DND-41 (cell line): Measurements from ENCODE around the gene EHD1.

Experiments
- ATAC-seq: fragments of 200-7000 bp; cut with Tn5 transposase; 3 replicates; pipeline ENCODE4 v1.9.1; 2021; ENCODE audit warnings: low read depth; ENCODE audit not compliant: insufficient read depth
- DNase-seq: peaks from one replicate; pipeline ENCODE4 v3.0.0-alpha.2; 2020
- H2AFZ ChIP-seq: 2 replicates; pipeline ENCODE4 v1.6.0; 2012; ENCODE audit warnings: low read depth, low read length
- H3K27ac ChIP-seq: 2 replicates; pipeline ENCODE4 v1.5.1; 2012; ENCODE audit warnings: low read length, inconsistent platforms
- H3K27me3 ChIP-seq: fragments of 200-600 bp; sonication (generic); 2 replicates; pipeline ENCODE4 v1.6.0; 2012; ENCODE audit warnings: low read length, mild to moderate bottlenecking, inconsistent platforms; ENCODE audit not compliant: insufficient read depth, poor library complexity
- H3K36me3 ChIP-seq: 2 replicates; pipeline ENCODE4 v1.5.1; 2012; ENCODE audit warnings: low read length, inconsistent platforms; ENCODE audit not compliant: insufficient read depth
- H3K4me1 ChIP-seq: 2 replicates; pipeline ENCODE4 v1.5.1; 2012; ENCODE audit warnings: mild to moderate bottlenecking, low read length; ENCODE audit not compliant: insufficient read depth
- H3K4me2 ChIP-seq: 2 replicates; pipeline ENCODE4 v1.6.0; 2012; ENCODE audit warnings: mild to moderate bottlenecking, moderate library complexity, low read length, inconsistent platforms; ENCODE audit not compliant: insufficient read depth
- H3K4me3 ChIP-seq, 2 experiments: fragments of 200-600 bp in 1 of 2; shearing (Covaris generic) in 1 of 2; 2 replicates each; pipeline ENCODE4 v1.5.1; 2012 to 2016; ENCODE audit warnings: inconsistent platforms in 2 of 2, low read length in 2 of 2, mild to moderate bottlenecking in 2 of 2, low read depth in 1 of 2, moderate library complexity in 1 of 2
- H3K79me2 ChIP-seq: 2 replicates; pipeline ENCODE4 v1.6.0; 2012; ENCODE audit warnings: low read length, inconsistent platforms; ENCODE audit not compliant: insufficient read depth
- H3K9ac ChIP-seq: 2 replicates; pipeline ENCODE4 v1.6.0; 2012; ENCODE audit warnings: low read depth, mild to moderate bottlenecking, inconsistent platforms, low read length, moderate library complexity
- H3K9me3 ChIP-seq: 2 replicates; pipeline ENCODE4 v1.5.1; 2012; ENCODE audit warnings: low read length, moderate library complexity, mild to moderate bottlenecking, inconsistent platforms; ENCODE audit not compliant: insufficient read depth, severe bottlenecking
- H4K20me1 ChIP-seq: 2 replicates; pipeline ENCODE4 v1.6.0; 2012; ENCODE audit warnings: low read length; ENCODE audit not compliant: insufficient read depth
- CTCF ChIP-seq: IDR thresholded peaks from 2 replicates; pipeline ENCODE4 v1.5.1; 2012; ENCODE audit warnings: borderline replicate concordance, low read length, moderate library complexity, mild to moderate bottlenecking; ENCODE audit not compliant: poor library complexity, severe bottlenecking; ENCODE audit errors: extremely low read depth
- EZH2 ChIP-seq: IDR thresholded peaks from 3 replicates; pipeline ENCODE4 v1.6.1; 2012; ENCODE audit warnings: borderline replicate concordance, low read depth, mild to moderate bottlenecking, moderate library complexity, low read length, inconsistent platforms; ENCODE audit not compliant: severe bottlenecking

Gene EHD1

GRCh38 chr11:64834031-64834722 lies 44.2 kb downstream of the EHD1 start:
- H2AFZ ChIP-seq: no peak overlapping the region
- H3K36me3 ChIP-seq: no peaks in the 10 kb centered on the region
- no peak for DNase-seq
- H3K9ac ChIP-seq: no peak overlapping the region
- H3K4me3 ChIP-seq: no peak overlapping the region
- no peak for ATAC-seq
- no peaks in the 10 kb centered on the region for H3K27me3 ChIP-seq
- no peak for TF ChIP-seq EZH2
- TF ChIP-seq CTCF: no peak
- no peaks in the 10 kb centered on the region for H3K79me2 ChIP-seq
- no peak overlapping the region for H3K27ac ChIP-seq
- H3K4me2 ChIP-seq: no peak overlapping the region
- no peaks in the 10 kb centered on the region for H3K4me1 ChIP-seq
- no peaks in the 10 kb centered on the region for H3K9me3 ChIP-seq
- H4K20me1 ChIP-seq: no peaks in the 10 kb centered on the region

GRCh38 chr11:64833509-64833908 lies 44.9 kb downstream of the EHD1 start:
- H3K79me2 ChIP-seq: no peaks in the 10 kb centered on the region
- ATAC-seq: no peak
- no peak for TF ChIP-seq EZH2
- TF ChIP-seq CTCF: no peak
- no peaks in the 10 kb centered on the region for H4K20me1 ChIP-seq
- no peaks in the 10 kb centered on the region for H3K27me3 ChIP-seq
- no peak overlapping the region for H3K9ac ChIP-seq
- no peak for DNase-seq
- H3K9me3 ChIP-seq: no peaks in the 10 kb centered on the region
- no peaks in the 10 kb centered on the region for H3K4me1 ChIP-seq
- no peak overlapping the region for H3K27ac ChIP-seq
- H2AFZ ChIP-seq: no peak overlapping the region
- H3K4me2 ChIP-seq: no peak overlapping the region
- no peak overlapping the region for H3K4me3 ChIP-seq
- H3K36me3 ChIP-seq: no peaks in the 10 kb centered on the region

GRCh38 chr11:64833198-64833502 lies 45.3 kb downstream of the EHD1 start:
- ATAC-seq (no peak), DNase-seq (no peak)
- Histone ChIP-seq H3K4me2 (no peak overlapping the region), H3K36me3 (no peaks in the 10 kb centered on the region), H3K9ac (no peak overlapping the region), H3K4me3 (no peak overlapping the region), H3K27ac (no peak overlapping the region), H3K9me3 (no peaks in the 10 kb centered on the region), H3K79me2 (no peaks in the 10 kb centered on the region), H4K20me1 (no peaks in the 10 kb centered on the region), H2AFZ (no peak overlapping the region), H3K27me3 (no peaks in the 10 kb centered on the region), H3K4me1 (no peaks in the 10 kb centered on the region)
- no peak for TF ChIP-seq EZH2
- no peak for TF ChIP-seq CTCF
